ENCODE data around the gene TMEM259. TPM values are rescaled to one million over a fixed set of nuclear protein-coding genes. Genes with fewer than 3 reads are reported as not detected.

The TMEM259 gene
- total RNA-seq, 2 experiments from 2014 or later: 183 to 195 TPM

- CTCF ChIA-PET: interaction anchor here (1.7 kb wide), 1 partner anchor 12 kb away, joined by 8 read pairs; no protein-coding TSS in a partner anchor
These were observed 32.5 kb upstream of the TMEM259 start for GRCh38 chr19:1053176-1054101.

DNA sequence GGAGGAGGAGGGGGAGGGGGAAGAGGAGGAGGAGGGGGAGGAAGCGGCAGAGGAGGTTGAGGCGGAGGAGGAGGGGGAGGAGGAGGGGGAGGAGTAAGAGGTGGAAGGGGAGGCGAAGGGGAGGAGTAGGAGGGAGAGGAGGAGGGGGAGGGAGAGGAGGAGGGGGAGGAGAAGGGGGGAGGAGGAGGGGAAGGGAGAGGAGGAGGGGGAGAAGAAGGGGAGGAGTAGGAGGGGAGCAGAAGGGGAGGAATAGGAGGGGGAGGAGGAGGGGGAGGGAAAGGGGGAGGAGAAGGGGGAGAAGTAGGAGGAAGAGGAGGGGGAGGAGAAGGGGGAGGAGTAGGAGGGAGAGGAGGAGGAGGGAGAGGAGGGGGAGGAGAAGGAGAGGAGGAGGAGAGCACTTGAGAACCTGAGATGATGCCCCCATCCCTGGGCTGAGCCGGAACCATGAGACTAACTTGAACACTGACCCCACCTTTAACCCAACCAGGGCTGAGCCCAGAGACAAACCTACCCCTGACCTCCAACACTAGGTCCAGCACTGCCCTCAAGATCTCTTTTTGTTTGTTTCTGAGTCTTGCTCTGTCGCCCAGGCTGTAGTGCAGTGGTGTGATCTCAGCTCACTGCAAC is 31.5 kb upstream of the TMEM259 start:
- no peak for DNase-seq
- CTCF ChIA-PET: no interaction called here
- POLR2A ChIA-PET: no interaction called here
- peaks cover 2% of the 10 kb centered on the region for H3K9me3 Mint-ChIP-seq
- H3K4me1 Mint-ChIP-seq: peaks cover 23% of the 10 kb centered on the region
- H3K4me3 Mint-ChIP-seq: no peak overlapping the region
- peaks cover 30% of the 10 kb centered on the region for H3K36me3 Mint-ChIP-seq (ENCODE audit: low read depth)
- H3K27ac Mint-ChIP-seq: no peak overlapping the region
- H3K27me3 Mint-ChIP-seq: no peaks in the 10 kb centered on the region

More at GRCh38 chr19:1053176-1054101, 32.5 kb upstream of the TMEM259 start:
- DNase-seq: no peak
- H3K4me3 Mint-ChIP-seq: no peak overlapping the region
- H3K27ac Mint-ChIP-seq: no peak overlapping the region
- POLR2A ChIA-PET: no interaction called here
- H3K27me3 Mint-ChIP-seq: no peaks in the 10 kb centered on the region
- H3K4me1 Mint-ChIP-seq: peaks cover 32% of the 10 kb centered on the region
- H3K36me3 Mint-ChIP-seq (ENCODE audit: low read depth): peaks cover 40% of the 10 kb centered on the region
- H3K9me3 Mint-ChIP-seq: peaks cover 3% of the 10 kb centered on the region

DNA sequence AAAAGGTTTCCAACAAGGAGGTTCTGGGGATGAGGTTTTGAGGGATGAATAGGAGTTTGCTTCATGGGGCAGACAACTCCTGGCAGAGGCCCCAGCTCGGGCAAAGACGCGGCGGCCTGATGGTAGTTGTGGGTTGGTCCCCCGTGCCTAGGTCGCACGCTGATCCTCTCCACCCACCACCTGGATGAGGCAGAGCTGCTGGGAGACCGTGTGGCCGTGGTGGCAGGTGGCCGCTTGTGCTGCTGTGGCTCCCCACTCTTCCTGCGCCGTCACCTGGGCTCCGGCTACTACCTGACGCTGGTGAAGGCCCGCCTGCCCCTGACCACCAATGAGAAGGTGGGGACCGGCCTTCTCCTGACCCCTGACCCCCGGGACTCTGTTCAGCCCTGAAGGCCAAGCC is 30.9 kb upstream of the TMEM259 start:
- no peak overlapping the region for H3K4me3 Mint-ChIP-seq

DNA sequence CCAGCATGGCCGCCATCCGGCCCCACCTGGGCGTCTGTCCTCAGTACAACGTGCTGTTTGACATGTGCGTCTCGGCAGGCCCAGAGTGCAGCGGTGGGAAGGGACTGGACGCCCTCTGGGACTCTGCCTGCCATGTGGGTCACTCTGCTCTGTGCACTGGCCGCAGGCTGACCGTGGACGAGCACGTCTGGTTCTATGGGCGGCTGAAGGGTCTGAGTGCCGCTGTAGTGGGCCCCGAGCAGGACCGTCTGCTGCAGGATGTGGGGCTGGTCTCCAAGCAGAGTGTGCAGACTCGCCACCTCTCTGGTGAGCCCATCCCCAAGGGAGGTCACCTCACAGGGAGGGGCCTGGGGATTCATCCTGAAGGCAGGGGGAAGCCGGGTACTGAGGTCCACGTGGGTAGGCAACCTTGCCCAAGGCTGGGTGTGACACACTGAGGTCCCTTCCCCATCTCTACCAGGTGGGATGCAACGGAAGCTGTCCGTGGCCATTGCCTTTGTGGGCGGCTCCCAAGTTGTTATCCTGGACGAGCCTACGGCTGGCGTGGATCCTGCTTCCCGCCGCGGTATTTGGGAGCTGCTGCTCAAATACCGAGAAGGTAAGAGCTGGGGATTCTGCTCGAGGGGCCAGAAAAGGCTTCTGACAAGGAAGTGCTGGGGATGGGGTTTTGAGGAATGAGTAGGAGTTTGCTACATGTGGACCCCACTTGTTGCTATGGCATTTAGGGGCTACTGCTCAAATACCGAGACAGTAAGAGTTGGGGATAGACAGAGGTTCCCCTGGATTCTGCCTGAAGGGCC is 30.3 kb upstream of the TMEM259 start:
- H3K9me3 Mint-ChIP-seq: no peaks in the 10 kb centered on the region

More for the DNA sequence above, 30.9 kb upstream of the TMEM259 start:
- Mint-ChIP-seq H3K27ac (peak overlapping the region; percentile 19), H3K36me3 (ENCODE audit: low read depth) (peaks cover 26% of the 10 kb centered on the region), H3K27me3 (no peaks in the 10 kb centered on the region), H3K9me3 (no peaks in the 10 kb centered on the region), H3K4me1 (peaks cover 18% of the 10 kb centered on the region)
- ChIA-PET POLR2A (no interaction called here), CTCF (no interaction called here)
- no peak for DNase-seq

GRCh38 chr19:1049800-1050199 is 28.9 kb upstream of the TMEM259 start:
- Mint-ChIP-seq H3K27ac (no peak overlapping the region), H3K27me3 (no peaks in the 10 kb centered on the region), H3K4me3 (no peak overlapping the region), H3K36me3 (ENCODE audit: low read depth) (peaks cover 26% of the 10 kb centered on the region), H3K4me1 (peaks cover 16% of the 10 kb centered on the region), H3K9me3 (no peaks in the 10 kb centered on the region)
- no peak for DNase-seq
- ChIA-PET CTCF (interaction anchor here (0.6 to 1.8 kb wide), 3 partner anchors 11 to 190 kb away, joined by 3 to 8 read pairs (median 7); no protein-coding TSS in a partner anchor), POLR2A (no interaction called here)

More for the DNA sequence above, 30.3 kb upstream of the TMEM259 start:
- peaks cover 23% of the 10 kb centered on the region for H3K36me3 Mint-ChIP-seq (ENCODE audit: low read depth)
- ChIA-PET CTCF (interaction anchor here (1.8 kb wide), 1 partner anchor 10 kb away, joined by 7 read pairs; no protein-coding TSS in a partner anchor), POLR2A (no interaction called here)
- peaks cover 13% of the 10 kb centered on the region for H3K4me1 Mint-ChIP-seq
- DNase-seq: no peak
- no peak overlapping the region for H3K4me3 Mint-ChIP-seq
- H3K27me3 Mint-ChIP-seq: no peaks in the 10 kb centered on the region
- H3K27ac Mint-ChIP-seq: peak overlapping the region; percentile 19

GRCh38 chr19:1049106-1049505 is 28.2 kb upstream of the TMEM259 start:
- no peaks in the 10 kb centered on the region for H3K27me3 Mint-ChIP-seq
- no peak overlapping the region for H3K27ac Mint-ChIP-seq
- no peak for DNase-seq
- H3K9me3 Mint-ChIP-seq: no peaks in the 10 kb centered on the region
- POLR2A ChIA-PET: interaction anchor here (0.6 kb wide), 1 partner anchor 17 kb away, joined by 8 read pairs; no protein-coding TSS in a partner anchor
- peaks cover 16% of the 10 kb centered on the region for H3K4me1 Mint-ChIP-seq
- H3K36me3 Mint-ChIP-seq (ENCODE audit: low read depth): peaks cover 31% of the 10 kb centered on the region
- CTCF ChIA-PET: interaction anchor here (2.0 kb wide), 1 partner anchor 10 kb away, joined by 11 read pairs; the partner anchor contains the start of gene ABCA7
- H3K4me3 Mint-ChIP-seq: no peak overlapping the region

- CTCF ChIA-PET: interaction anchor here (0.5 to 2.0 kb wide), 4 partner anchors 8 to 237 kb away, joined by 3 to 11 read pairs (median 4); partner anchors contain the start of gene ABCA7
- no peak overlapping the region for H3K4me3 Mint-ChIP-seq
- POLR2A ChIA-PET: no interaction called here
- H3K4me1 Mint-ChIP-seq: peaks cover 10% of the 10 kb centered on the region
- H3K36me3 Mint-ChIP-seq (ENCODE audit: low read depth): peaks cover 23% of the 10 kb centered on the region
- no peak for DNase-seq
- H3K9me3 Mint-ChIP-seq: no peaks in the 10 kb centered on the region
- no peaks in the 10 kb centered on the region for H3K27me3 Mint-ChIP-seq
- H3K27ac Mint-ChIP-seq: no peak overlapping the region
These were observed 26.8 kb upstream of the TMEM259 start for GRCh38 chr19:1047696-1048147.

DNA sequence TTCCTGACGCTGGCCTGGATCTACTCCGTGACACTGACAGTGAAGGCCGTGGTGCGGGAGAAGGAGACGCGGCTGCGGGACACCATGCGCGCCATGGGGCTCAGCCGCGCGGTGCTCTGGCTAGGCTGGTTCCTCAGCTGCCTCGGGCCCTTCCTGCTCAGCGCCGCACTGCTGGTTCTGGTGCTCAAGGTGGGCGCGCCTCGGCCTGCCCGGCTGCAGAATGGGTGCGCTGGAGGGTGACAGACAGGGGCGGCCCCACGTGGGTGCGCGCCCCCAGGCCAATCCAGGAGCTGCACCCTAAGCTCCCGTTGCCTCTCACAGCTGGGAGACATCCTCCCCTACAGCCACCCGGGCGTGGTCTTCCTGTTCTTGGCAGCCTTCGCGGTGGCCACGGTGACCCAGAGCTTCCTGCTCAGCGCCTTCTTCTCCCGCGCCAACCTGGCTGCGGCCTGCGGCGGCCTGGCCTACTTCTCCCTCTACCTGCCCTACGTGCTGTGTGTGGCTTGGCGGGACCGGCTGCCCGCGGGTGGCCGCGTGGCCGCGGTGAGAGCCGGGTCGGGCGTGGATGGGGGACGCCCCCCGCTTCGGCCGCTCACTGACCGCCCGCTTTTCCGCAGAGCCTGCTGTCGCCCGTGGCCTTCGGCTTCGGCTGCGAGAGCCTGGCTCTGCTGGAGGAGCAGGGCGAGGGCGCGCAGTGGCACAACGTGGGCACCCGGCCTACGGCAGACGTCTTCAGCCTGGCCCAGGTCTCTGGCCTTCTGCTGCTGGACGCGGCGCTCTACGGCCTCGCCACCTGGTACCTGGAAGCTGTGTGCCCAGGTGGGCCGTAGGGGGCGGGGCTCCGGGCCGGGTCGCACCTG is 26.1 kb upstream of the TMEM259 start:
- ChIA-PET POLR2A (no interaction called here), CTCF (interaction anchor here (1.2 to 2.0 kb wide), 3 partner anchors 8 to 18 kb away, joined by 3 to 11 read pairs (median 5); partner anchors contain the start of gene ABCA7)
- Mint-ChIP-seq H3K27ac (no peak overlapping the region), H3K4me1 (peaks cover 12% of the 10 kb centered on the region), H3K27me3 (no peaks in the 10 kb centered on the region), H3K9me3 (no peaks in the 10 kb centered on the region), H3K4me3 (no peak overlapping the region), H3K36me3 (ENCODE audit: low read depth) (peaks cover 25% of the 10 kb centered on the region)
- no peak for DNase-seq

DNA sequence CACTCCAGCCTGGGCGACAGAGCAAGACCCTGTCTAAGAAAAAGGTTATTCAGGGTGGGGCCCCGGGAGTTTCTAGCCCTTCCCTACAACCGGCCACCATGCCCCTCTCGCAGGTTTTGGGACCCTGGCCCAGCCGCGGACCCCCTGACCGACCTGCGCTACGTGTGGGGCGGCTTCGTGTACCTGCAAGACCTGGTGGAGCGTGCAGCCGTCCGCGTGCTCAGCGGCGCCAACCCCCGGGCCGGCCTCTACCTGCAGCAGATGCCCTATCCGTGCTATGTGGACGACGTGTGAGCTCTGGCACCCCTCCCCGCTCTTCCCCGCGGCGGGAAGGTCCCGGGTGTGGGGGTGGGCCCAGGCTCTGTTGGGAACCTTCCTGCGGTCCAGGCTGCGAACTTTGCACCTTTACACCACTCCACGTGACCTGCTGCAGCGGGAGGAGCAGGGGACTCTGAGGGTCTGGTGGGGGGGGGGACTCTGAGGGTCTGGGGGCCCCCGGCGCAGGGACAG is 25.2 kb upstream of the TMEM259 start:
- Mint-ChIP-seq H3K27me3 (no peaks in the 10 kb centered on the region), H3K27ac (no peak overlapping the region), H3K9me3 (no peaks in the 10 kb centered on the region), H3K4me1 (peaks cover 13% of the 10 kb centered on the region), H3K4me3 (no peak overlapping the region), H3K36me3 (ENCODE audit: low read depth) (peaks cover 22% of the 10 kb centered on the region)
- no peak for DNase-seq
- ChIA-PET POLR2A (no interaction called here), CTCF (interaction anchor here (1.6 kb wide), 1 partner anchor 19 kb away, joined by 5 read pairs; no protein-coding TSS in a partner anchor)

GRCh38 chr19:1045247-1045603 is 24.3 kb upstream of the TMEM259 start:
- H3K27ac Mint-ChIP-seq: no peak overlapping the region
- no peaks in the 10 kb centered on the region for H3K9me3 Mint-ChIP-seq
- DNase-seq: peak; percentile 62
- H3K27me3 Mint-ChIP-seq: no peaks in the 10 kb centered on the region
- ChIA-PET POLR2A (no interaction called here), CTCF (interaction anchor here (1.2 kb wide), 1 partner anchor 20 kb away, joined by 3 read pairs; no protein-coding TSS in a partner anchor)
- H3K36me3 Mint-ChIP-seq (ENCODE audit: low read depth): peaks cover 22% of the 10 kb centered on the region
- peaks cover 19% of the 10 kb centered on the region for H3K4me1 Mint-ChIP-seq
- H3K4me3 Mint-ChIP-seq: no peak overlapping the region

DNA sequence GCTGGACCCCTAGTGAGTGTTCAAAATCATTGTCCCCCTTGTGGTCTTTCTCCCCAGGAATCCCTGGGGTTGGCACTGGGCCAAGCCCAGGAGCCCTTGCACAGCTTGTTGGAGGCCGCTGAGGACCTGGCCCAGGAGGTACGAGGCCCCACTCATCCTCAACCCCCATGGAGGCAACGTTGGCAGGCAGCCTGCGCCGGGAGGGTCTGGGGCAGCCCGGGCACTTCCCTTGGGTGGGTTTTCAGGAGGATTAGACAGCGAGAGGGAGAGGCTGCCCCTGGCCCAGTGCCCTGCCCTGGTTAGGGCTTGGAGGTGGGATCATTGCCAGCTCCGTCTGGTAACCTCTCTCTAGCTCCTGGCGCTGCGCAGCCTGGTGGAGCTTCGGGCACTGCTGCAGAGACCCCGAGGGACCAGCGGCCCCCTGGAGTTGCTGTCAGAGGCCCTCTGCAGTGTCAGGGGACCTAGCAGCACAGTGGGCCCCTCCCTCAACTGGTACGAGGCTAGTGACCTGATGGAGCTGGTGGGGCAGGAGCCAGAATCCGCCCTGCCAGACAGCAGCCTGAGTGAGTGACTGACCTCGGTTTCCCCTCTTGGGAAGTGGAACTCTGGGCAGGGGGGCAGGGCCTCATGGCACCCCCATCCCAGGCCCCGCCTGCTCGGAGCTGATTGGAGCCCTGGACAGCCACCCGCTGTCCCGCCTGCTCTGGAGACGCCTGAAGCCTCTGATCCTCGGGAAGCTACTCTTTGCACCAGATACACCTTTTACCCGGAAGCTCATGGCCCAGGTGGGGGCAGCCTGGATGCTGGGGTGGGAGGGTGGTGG is 22.0 kb upstream of the TMEM259 start:
- Mint-ChIP-seq H3K36me3 (ENCODE audit: low read depth) (peaks cover 39% of the 10 kb centered on the region), H3K27me3 (no peaks in the 10 kb centered on the region), H3K4me1 (peaks cover 39% of the 10 kb centered on the region), H3K27ac (no peak overlapping the region), H3K9me3 (no peaks in the 10 kb centered on the region), H3K4me3 (no peak overlapping the region)
- no peak for DNase-seq
- CTCF ChIA-PET: interaction anchor here (0.6 to 2.0 kb wide), 5 partner anchors 8 to 24 kb away, joined by 3 to 6 read pairs (median 3); partner anchors contain the start of genes ARHGAP45 and RNU6-2
- POLR2A ChIA-PET: no interaction called here
